A549 (cell line): ENCODE measurements around the gene DPYD. TPM values are rescaled to one million over a fixed set of nuclear protein-coding genes. Genes with fewer than 3 reads are reported as not detected.

ENCODE experiments used
- ATAC-seq, 2 experiments: fragments of 200-7000 bp in 1 of 2; fragments of >200 bp in 1 of 2; cut with Nextera tagmentation in 1 of 2; cut with Tn5 transposase in 1 of 2; 3 replicates each; pipeline versions ENCODE4 v1.8.0 to v1.9.1; 2018 to 2020; ENCODE audit warnings: mild to moderate bottlenecking in 1 of 2, moderate library complexity in 1 of 2
- CTCF ChIA-PET: fragments of 300-600 bp; sonication (Branson Sonifier 250); formaldehyde crosslinking; extraction: SDS; loops from one replicate; lab custom pipeline; 2021; ENCODE audit warnings: antibody characterized with exemption, inconsistent platforms; lab: Yijun Ruan, JAX
- POLR2A ChIA-PET: fragments of 350-600 bp; formaldehyde crosslinking; extraction: SDS; loops from one replicate; lab custom pipeline; 2021; ENCODE audit warnings: antibody characterized with exemption, inconsistent platforms; lab: Yijun Ruan, JAX
- DNase-seq, 2 experiments: peaks; one replicate each; pipeline versions ENCODE4 v3.0.0 to v3.0.0-alpha.2; 2011 to 2016; ENCODE audit warnings: low read depth in 1 of 2, low spot score in 1 of 2
- FAIRE-seq: peaks from 2 replicates; lab custom pipeline; 2011; peaks lifted over from hg19 to GRCh38; lab: Jason Lieb, UNC
- H3K27ac ChIP-seq, 2 experiments: fragments of >200 bp; sonication (Bioruptor Twin); formaldehyde crosslinking; 3 replicates each; pipeline ENCODE4 v1.5.1; 2016 to 2017
- H3K4me1 ChIP-seq: fragments of >200 bp; sonication (Bioruptor Twin); formaldehyde crosslinking; 3 replicates; pipeline ENCODE4 v1.6.1; 2016
- H3K4me2 ChIP-seq: fragments of >200 bp; sonication (Bioruptor Twin); formaldehyde crosslinking; 3 replicates; pipeline ENCODE4 v1.6.1; 2016
- H3K4me3 ChIP-seq: fragments of >200 bp; sonication (Bioruptor Twin); formaldehyde crosslinking; 3 replicates; pipeline ENCODE4 v1.5.1; 2016
- H3K9me3 ChIP-seq: fragments of >200 bp; sonication (Bioruptor Twin); formaldehyde crosslinking; 3 replicates; pipeline ENCODE4 v1.6.1; 2016
- CBX2 ChIP-seq: fragments of 200-600 bp; sonication (generic); IDR thresholded peaks from 2 replicates; pipeline ENCODE4 v1.6.1; 2016; ENCODE audit warnings: low read depth, mild to moderate bottlenecking, borderline replicate concordance
- CEBPB ChIP-seq, 2 experiments: fragments of >200 bp in 1 of 2; sonication (Bioruptor Twin) in 1 of 2; formaldehyde crosslinking in 1 of 2; IDR thresholded peaks; 2 replicates each; pipeline ENCODE4 v1.6.1; 2012 to 2016
- CHD2 ChIP-seq: fragments of 150-350 bp; IDR thresholded peaks from 2 replicates; pipeline ENCODE4 v1.6.1; 2014; ENCODE audit warnings: low read length; ENCODE audit not compliant: partially characterized antibody
- CHD4 ChIP-seq: fragments of 200-600 bp; sonication (generic); IDR thresholded peaks from 2 replicates; pipeline ENCODE4 v1.6.1; 2016; ENCODE audit warnings: antibody characterized with exemption, mild to moderate bottlenecking, borderline replicate concordance
- CTCF ChIP-seq: fragments of >200 bp; sonication (Bioruptor Twin); formaldehyde crosslinking; IDR thresholded peaks from 3 replicates; pipeline ENCODE4 v1.5.1; 2016
- ESRRA ChIP-seq: fragments of 150-350 bp; IDR thresholded peaks from 2 replicates; pipeline ENCODE4 v1.6.1; 2014; ENCODE audit warnings: mild to moderate bottlenecking, low read length, borderline replicate concordance
- HDAC2 ChIP-seq: fragments of 200-600 bp; sonication (generic); IDR thresholded peaks from 2 replicates; pipeline ENCODE4 v1.6.1; 2016
- JUNB ChIP-seq: fragments of >200 bp; sonication (Bioruptor Twin); formaldehyde crosslinking; IDR thresholded peaks from 2 replicates; pipeline ENCODE4 v1.6.1; 2016
- KDM5A ChIP-seq: fragments of 200-600 bp; sonication (generic); IDR thresholded peaks from 2 replicates; pipeline ENCODE4 v1.6.1; 2016; ENCODE audit warnings: antibody characterized with exemption, mild to moderate bottlenecking
- MAX ChIP-seq: IDR thresholded peaks from 2 replicates; pipeline ENCODE4 v1.6.1; 2012
- MYC ChIP-seq: IDR thresholded peaks from 2 replicates; pipeline ENCODE4 v1.6.1; 2012; ENCODE audit warnings: mild to moderate bottlenecking, inconsistent platforms, low read length, improper control_type of control experiment, borderline replicate concordance
- PHF8 ChIP-seq: fragments of 200-600 bp; sonication (generic); IDR thresholded peaks from 2 replicates; pipeline ENCODE4 v1.6.1; 2016; ENCODE audit warnings: low read depth, mild to moderate bottlenecking, antibody characterized with exemption, moderate library complexity, borderline replicate concordance
- REST ChIP-seq: fragments of 200-600 bp; sonication (generic); IDR thresholded peaks from 2 replicates; pipeline ENCODE4 v1.6.1; 2016; ENCODE audit warnings: antibody characterized with exemption, mild to moderate bottlenecking, moderate library complexity
- TP53 ChIP-seq: fragments of 250-450 bp; sonication (Bioruptor Pico); IDR thresholded peaks from 2 replicates; pipeline ENCODE4 v1.5.0; 2021; ENCODE audit warnings: mild to moderate bottlenecking, moderate library complexity
- USF2 ChIP-seq: fragments of 450-650 bp; IDR thresholded peaks from 2 replicates; pipeline ENCODE4 v1.6.1; 2014; ENCODE audit warnings: antibody characterized with exemption
- ZC3H11A ChIP-seq: fragments of 450-650 bp; IDR thresholded peaks from 2 replicates; pipeline ENCODE4 v1.6.1; 2014; ENCODE audit warnings: antibody characterized with exemption, mild to moderate bottlenecking
- WGBS: methylation state at CpG from one replicate; pipeline ENCODE4 v1.1.6; 2017; ENCODE audit errors: missing lambda C conversion rate; 5-methylcytosine and 5-hydroxymethylcytosine counted together
- polyA plus RNA-seq, 4 experiments: library from polyadenylated mRNA; depleted of rRNA in 3 of 4; stranded (reverse); fragments of >200 nt; fragmentation: RNase III in 1 of 4; extraction: RNeasy Plus Mini Kit Qiagen cat#74134 plus additional on column Dnase treatment in 1 of 4; gene quantifications; 2 replicates in 3 of 4; 3 replicates in 1 of 4; pipeline ENCODE4 v1.2.3, GENCODE V29; 2011 to 2017

DPYD gene
- polyA plus RNA-seq, 2 of the 4 experiments (the other 2 are of a cell fraction), result 5.9 to 7.5 TPM

GRCh38 chr1:97567000-97567749 lies 353.7 kb downstream of the DPYD start:
- WGBS, result 91% methylated on average over 4 of the region's 4 CpGs
- H3K9me3 ChIP-seq, result no peaks in the 10 kb centered on the region
- ATAC-seq (no peak), DNase-seq (no peak), FAIRE-seq (no peak)
- H3K4me3 ChIP-seq, result no peak overlapping the region
- H3K4me1 ChIP-seq, result no peaks in the 10 kb centered on the region
- ChIA-PET POLR2A (no interaction called here), CTCF (no interaction called here)
- H3K27ac ChIP-seq, result no peak overlapping the region
- no peak for TF ChIP-seq MAX
- TF ChIP-seq MYC, result no peak
- H3K4me2 ChIP-seq, result no peak overlapping the region

GRCh38 chr1:97565886-97566285 lies 354.9 kb downstream of the DPYD start:
- Histone ChIP-seq H3K27ac (no peak overlapping the region), H3K9me3 (no peaks in the 10 kb centered on the region), H3K4me1 (no peaks in the 10 kb centered on the region), H3K4me2 (no peak overlapping the region), H3K4me3 (no peak overlapping the region)
- 82% methylated on average over 5 of the region's 5 CpGs for WGBS
- FAIRE-seq, result no peak
- DNase-seq, result no peak
- ChIA-PET POLR2A (no interaction called here), CTCF (no interaction called here)
- no peak for ATAC-seq
- TF ChIP-seq CBX2 (no peak), HDAC2 (no peak), ESRRA (no peak), PHF8 (no peak), USF2 (no peak), CTCF (no peak), JUNB (no peak), ZC3H11A (no peak), TP53 (CRISPR knock-in tag) (no peak), CHD4 (no peak)

- FAIRE-seq, result no peak
- WGBS, result 80% methylated on average over 4 of the region's 4 CpGs
- POLR2A ChIA-PET, result no interaction called here
Observed at GRCh38 chr1:97563926-97564325, 356.9 kb downstream of the DPYD start.

More at GRCh38 chr1:97563926-97564325, 356.9 kb downstream of the DPYD start:
- TF ChIP-seq CEBPB (IDR thresholded peaks at IDR 0.05), result peak in 1 of 2 experiments; percentile 30; a peak in 1 of 4 replicates
- TF ChIP-seq REST, result no peak
- TF ChIP-seq CHD2, result no peak
- TF ChIP-seq KDM5A, result no peak
- TF ChIP-seq, all 56 proteins: peak for 1
- DNase-seq (no peak), ATAC-seq (no peak)
- Histone ChIP-seq H3K9me3 (no peaks in the 10 kb centered on the region), H3K27ac (no peak overlapping the region), H3K4me1 (no peaks in the 10 kb centered on the region), H3K4me2 (no peak overlapping the region), H3K4me3 (no peak overlapping the region)
- CTCF ChIA-PET, result no interaction called here
